GM12878 (cell line): ENCODE measurements around the gene B3GALT4. TPM values are rescaled to one million over a fixed set of nuclear protein-coding genes. Genes with fewer than 3 reads are reported as not detected.
"Not testable (repeated sequence)": the region's sequence is repeated elsewhere in the genome, so short reads cannot be mapped to it uniquely, and the experiment has no call there.

Source experiments
- ATAC-seq: fragments of 200-7000 bp; cut with Tn5 transposase; 3 replicates; pipeline ENCODE4 v1.9.1; 2020; ENCODE audit warnings: mild to moderate bottlenecking, moderate library complexity
- BruUV-seq: library from RNA; stranded (reverse); fragments of 400-500 nt; replicated peaks from 2 replicates; lab custom pipeline; 2021; lab: Mats Ljungman, UMichigan
- CTCF ChIA-PET: fragments of 300-600 bp; sonication (Branson Sonifier 250); formaldehyde crosslinking; extraction: SDS; loops from one replicate; lab custom pipeline; 2021; ENCODE audit warnings: inconsistent platforms; lab: Yijun Ruan, JAX
- POLR2A ChIA-PET: fragments of 350-600 bp; formaldehyde crosslinking; extraction: SDS; loops from one replicate; lab custom pipeline; 2021; ENCODE audit warnings: inconsistent platforms; lab: Charles Lee
- RAD21 ChIA-PET: fragments of 300-600 bp; sonication (Branson Sonifier 250); formaldehyde crosslinking; loops from one replicate; lab custom pipeline; 2023; ENCODE audit warnings: antibody characterized with exemption; ENCODE audit not compliant: unreplicated experiment; lab: Charles Lee
- SMC1A ChIA-PET: fragments of 300-600 bp; sonication (Branson Sonifier 250); formaldehyde crosslinking; loops from one replicate; lab custom pipeline; 2023; ENCODE audit not compliant: unreplicated experiment, uncharacterized antibody; lab: Charles Lee
- DNase-seq: peaks from one replicate; pipeline ENCODE4 v3.0.0-alpha.2; 2011; ENCODE audit warnings: low read depth, low spot score
- FAIRE-seq: peaks from 3 replicates; lab custom pipeline; 2011; peaks lifted over from hg19 to GRCh38; lab: Jason Lieb, UNC
- H2AFZ ChIP-seq: 2 replicates; pipeline ENCODE4 v1.6.0; 2011; ENCODE audit warnings: low read depth, low read length, control low read depth; ENCODE audit not compliant: control insufficient read depth
- H3K27ac ChIP-seq: 2 replicates; pipeline ENCODE4 v1.5.1; 2011; ENCODE audit warnings: control low read depth; ENCODE audit not compliant: control insufficient read depth, insufficient read depth
- H3K27me3 ChIP-seq, 2 experiments: replicated peaks in 1 of 2; 2 replicates each; pipeline versions ENCODE4 v1.6.0 to v1.6.1; 2011; ENCODE audit warnings: low read length in 1 of 2; ENCODE audit not compliant: control insufficient read depth in 2 of 2, insufficient read depth in 2 of 2
- H3K36me3 ChIP-seq, 2 experiments: 2 replicates each; pipeline ENCODE4 v1.5.1; 2011; ENCODE audit warnings: low read length in 1 of 2; ENCODE audit not compliant: control insufficient read depth in 2 of 2, insufficient read depth in 2 of 2
- H3K4me1 ChIP-seq: 2 replicates; pipeline ENCODE4 v1.6.1; 2011; ENCODE audit warnings: mild to moderate bottlenecking, low read length, moderate library complexity, mixed read lengths; ENCODE audit not compliant: control insufficient read depth, insufficient read depth
- H3K4me2 ChIP-seq: 2 replicates; pipeline ENCODE4 v1.6.0; 2011; ENCODE audit warnings: control low read depth; ENCODE audit not compliant: control insufficient read depth, insufficient read depth
- H3K4me3 ChIP-seq: fragments of 200-600 bp; sonication (generic); 2 replicates; pipeline ENCODE4 v1.5.1; 2016
- H3K79me2 ChIP-seq: 2 replicates; pipeline ENCODE4 v1.6.0; 2011; ENCODE audit warnings: low read length; ENCODE audit not compliant: control insufficient read depth, insufficient read depth
- H3K9ac ChIP-seq: 2 replicates; pipeline ENCODE4 v1.8.0; 2011; ENCODE audit warnings: low read length, control low read depth, mixed read lengths; ENCODE audit not compliant: control insufficient read depth, insufficient read depth
- H3K9me3 ChIP-seq: replicated peaks from 3 replicates; pipeline ENCODE4 v1.5.1; 2011; ENCODE audit warnings: mild to moderate bottlenecking, low read length; ENCODE audit not compliant: control insufficient read depth, insufficient read depth
- H4K20me1 ChIP-seq: 2 replicates; pipeline ENCODE4 v1.6.0; 2011; ENCODE audit not compliant: control insufficient read depth, insufficient read depth
- POLR2A ChIP-seq: IDR thresholded peaks from 2 replicates; pipeline ENCODE4 v1.6.1; 2011; ENCODE audit warnings: low read depth, mild to moderate bottlenecking, low read length
- POLR2AphosphoS5 ChIP-seq: IDR thresholded peaks from 2 replicates; pipeline ENCODE4 v1.6.1; 2011; ENCODE audit warnings: mild to moderate bottlenecking, low read length, inconsistent platforms
- RBBP5 ChIP-seq: fragments of 200-600 bp; sonication (generic); conservative IDR thresholded peaks from 2 replicates; pipeline ENCODE4 v1.6.1; 2016
- SPI1 ChIP-seq: IDR thresholded peaks from 2 replicates; pipeline ENCODE4 v1.6.1; 2011; ENCODE audit warnings: low read depth, mild to moderate bottlenecking, low read length, moderate library complexity, borderline replicate concordance; ENCODE audit not compliant: insufficient read depth
- WGBS: methylation state at CpG from one replicate; pipeline ENCODE4 v1.1.6; 2016; ENCODE audit warnings: low lambda C conversion rate; ENCODE audit not compliant: insufficient replicate concordance, insufficient coverage; ENCODE audit errors: missing lambda C conversion rate; 5-methylcytosine and 5-hydroxymethylcytosine counted together
- in situ Hi-C: fragments of 300-500 bp; cut with MboI; formaldehyde crosslinking; loops from 9 replicates; pipeline ENCODE4 v1.14.3; 2018; ENCODE audit warnings: mixed read lengths
- intact Hi-C: fragments of 100-400 bp; cut with micrococcal nuclease; formaldehyde crosslinking; loops from one replicate; pipeline ENCODE4 v1.14.2; 2022; ENCODE audit not compliant: unreplicated experiment
- polyA plus RNA-seq, 11 experiments: library from polyadenylated mRNA; depleted of rRNA in 4 of 11; unstranded in 6 of 11; stranded (reverse) in 5 of 11; fragments of >200 nt; fragmentation: Nextera tagmentation in 4 of 11; fragmentation: Illumina TruSeq in 1 of 11; extraction: Ambion mirVana in 4 of 11; extraction: Trizol in 1 of 11; gene quantifications; 1 replicate in 1 of 11; 2 replicates in 10 of 11; pipeline versions ENCODE4 v1.2.1 to v1.2.3, GENCODE V29; 2011 to 2016; ENCODE audit warnings: inconsistent platforms in 2 of 11, missing spikeins in 2 of 11, low read depth in 1 of 11
- total RNA-seq, 4 experiments: library from RNA; depleted of rRNA in 3 of 4; stranded (reverse); fragments of >200 nt in 3 of 4; fragmentation: Illumina TruSeq in 1 of 4; extraction: Trizol in 1 of 4; gene quantifications; 2 replicates each; pipeline versions ENCODE4 v1.2.1 to v1.2.3, GENCODE V29; 2013 to 2021

B3GALT4 gene
- total and polyA plus RNA-seq, 10 of the 15 experiments (the other 5 are each of a cell fraction or from before 2014, with no cell fraction given) = 0.27 to 8.2 (median 2.6) TPM

DNA sequence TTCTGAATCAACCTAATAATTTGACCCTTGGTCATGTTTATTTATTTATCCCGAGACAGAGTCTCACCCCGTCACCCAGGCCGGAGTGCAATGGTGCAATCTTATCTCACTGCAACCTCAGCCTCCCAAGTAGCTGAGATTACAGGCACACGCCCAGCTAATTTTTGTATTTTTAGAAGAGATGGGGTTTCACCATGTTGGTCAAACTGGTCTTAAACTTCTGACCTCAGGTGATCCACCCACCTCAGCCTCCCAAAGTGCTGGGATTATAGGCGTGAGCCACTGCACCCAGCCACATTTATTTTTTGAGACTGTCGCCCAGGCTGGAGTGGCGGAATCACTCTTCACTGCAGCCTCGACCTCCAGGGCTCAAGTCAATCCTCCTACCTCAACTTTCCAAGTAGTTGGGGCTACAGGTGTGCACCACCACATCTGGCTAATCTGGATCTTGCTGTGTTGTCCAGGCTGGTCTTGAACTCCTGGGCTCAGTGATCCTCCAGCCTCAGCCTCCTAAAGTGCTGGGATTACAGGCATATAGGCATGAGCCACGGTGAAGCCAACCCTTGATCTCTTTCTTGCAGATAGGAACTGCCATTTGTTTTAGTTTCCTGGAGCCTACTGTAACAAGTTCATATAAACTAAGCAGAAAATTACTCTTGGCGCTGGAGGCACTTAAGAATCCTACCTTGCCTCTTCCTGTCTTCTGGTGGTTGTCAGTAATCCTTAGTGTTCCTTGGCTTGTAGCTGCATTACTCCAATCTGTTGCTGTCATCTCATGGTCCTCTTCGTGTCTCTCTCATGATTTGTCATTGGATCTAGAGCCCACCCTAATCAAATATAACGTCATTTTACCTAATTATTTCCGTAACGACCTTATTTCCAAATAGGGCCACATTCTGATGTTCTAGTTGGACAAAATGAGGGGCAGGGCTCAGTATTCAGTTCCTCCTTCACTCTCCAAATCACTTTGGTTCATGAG lies 2.7 kb upstream of the B3GALT4 start:
- peak overlapping the region; percentile 87 for H3K4me3 ChIP-seq
- H2AFZ ChIP-seq = no peak overlapping the region
- DNase-seq = no peak
- no peak for ATAC-seq
- peaks cover 22% of the 10 kb centered on the region for H3K4me1 ChIP-seq
- no peak for FAIRE-seq
- in situ Hi-C loops = no loop called here
- H3K36me3 ChIP-seq = peaks cover 17 to 19% of the 10 kb centered on the region in 2 experiments
- peak overlapping the region; percentile 97 for H3K27ac ChIP-seq
- peak overlapping the region; percentile 83 for H3K4me2 ChIP-seq
- ChIA-PET CTCF (interaction anchor here (0.6 to 1.1 kb wide), 2 partner anchors 70 to 152 kb away, joined by 3 to 4 read pairs; no protein-coding TSS in a partner anchor), RAD21 (no interaction called here), SMC1A (interaction anchor here (0.6 kb wide), 1 partner anchor 101 kb away, joined by 3 read pairs; no protein-coding TSS in a partner anchor), POLR2A (no interaction called here)
- peaks cover 70% of the 10 kb centered on the region for H3K79me2 ChIP-seq
- H3K9me3 ChIP-seq = no peaks in the 10 kb centered on the region
- H3K9ac ChIP-seq = peak overlapping the region; percentile 88
- intact Hi-C loops = no loop called here
- H3K27me3 ChIP-seq = no peaks in the 10 kb centered on the region
- under 1% methylated on average over 14 of the region's 14 CpGs for WGBS
- peaks cover 6% of the 10 kb centered on the region for H4K20me1 ChIP-seq
- BruUV-seq = no TSS peak
- TF ChIP-seq SPI1 = 0 out of 2 replicates have a peak, but pooled peaks have one; percentile 5
- no peak for TF ChIP-seq RBBP5
- TF ChIP-seq POLR2A = peak; percentile 51
- TF ChIP-seq POLR2AphosphoS5 = peak; percentile 76

DNA sequence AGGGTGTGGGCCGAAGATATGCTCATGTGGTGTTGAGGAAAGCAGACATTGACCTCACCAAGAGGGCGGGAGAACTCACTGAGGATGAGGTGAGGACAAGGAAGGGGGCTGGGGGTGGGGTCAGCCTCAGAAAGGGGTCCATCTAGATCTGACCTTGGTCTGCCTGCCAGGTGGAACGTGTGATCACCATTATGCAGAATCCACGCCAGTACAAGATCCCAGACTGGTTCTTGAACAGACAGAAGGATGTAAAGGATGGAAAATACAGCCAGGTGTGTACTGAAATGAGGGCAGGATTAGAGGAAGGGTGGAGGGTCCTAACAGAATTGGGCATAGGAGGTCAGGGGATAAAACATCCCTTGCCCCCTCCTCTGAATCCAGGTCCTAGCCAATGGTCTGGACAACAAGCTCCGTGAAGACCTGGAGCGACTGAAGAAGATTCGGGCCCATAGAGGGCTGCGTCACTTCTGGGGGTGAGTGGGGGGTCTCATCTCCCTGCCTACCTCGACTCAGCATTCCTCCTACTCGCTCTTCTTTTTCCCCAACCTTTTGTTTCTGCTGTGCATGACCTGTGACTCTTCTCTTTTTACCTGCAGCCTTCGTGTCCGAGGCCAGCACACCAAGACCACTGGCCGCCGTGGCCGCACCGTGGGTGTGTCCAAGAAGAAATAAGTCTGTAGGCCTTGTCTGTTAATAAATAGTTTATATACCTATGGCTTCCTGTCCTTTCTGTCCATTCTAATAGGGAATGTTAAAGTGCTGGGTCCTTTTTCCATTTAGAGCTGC lies 935 bp upstream of the B3GALT4 start:
- H3K36me3 ChIP-seq = peaks cover 22 to 25% of the 10 kb centered on the region in 2 experiments
- H2AFZ ChIP-seq, H3K9me3 ChIP-seq, in situ Hi-C loops, H4K20me1 ChIP-seq, ATAC-seq, H3K27me3 ChIP-seq, DNase-seq, FAIRE-seq, BruUV-seq: not testable (repeated sequence)
- peaks cover 62% of the 10 kb centered on the region for H3K79me2 ChIP-seq
- POLR2A ChIA-PET = interaction anchor here (0.5 to 3.9 kb wide), 5 partner anchors 13 to 151 kb away, joined by 5 to 38 read pairs (median 10); partner anchors contain the start of genes PFDN6 and WDR46
- H3K9ac ChIP-seq = peak overlapping the region; percentile 88
- H3K4me2 ChIP-seq = peak overlapping the region; percentile 83
- peak overlapping the region; percentile 87 for H3K4me3 ChIP-seq
- 17% methylated on average over 16 of the region's 16 CpGs for WGBS
- H3K4me1 ChIP-seq = peaks cover 22% of the 10 kb centered on the region
- SMC1A ChIA-PET = interaction anchor here (1.3 to 3.6 kb wide), 3 partner anchors 8 to 35 kb away, joined by 4 to 25 read pairs (median 5); partner anchors contain the start of genes PFDN6 and WDR46
- intact Hi-C loops = loop anchor here (2.0 to 5.0 kb wide), 2 partner anchors 69 to 116 kb away; partner anchors contain the start of gene KIFC1
- H3K27ac ChIP-seq = peak overlapping the region; percentile 86
- RAD21 ChIA-PET = interaction anchor here (1.3 kb wide), 1 partner anchor 119 kb away, joined by 3 read pairs; no protein-coding TSS in a partner anchor
- CTCF ChIA-PET = interaction anchor here (0.9 to 3.9 kb wide), 7 partner anchors 12 to 149 kb away, joined by 3 to 30 read pairs (median 7); partner anchors contain the start of genes PFDN6, RGL2, WDR46 and ZBTB22
